SH-SY5Y (cell line): ENCODE measurements around the gene NEDD4L.

Source experiments
- GATA2 ChIP-seq: IDR thresholded peaks from 2 replicates; pipeline ENCODE4 v1.6.1; 2011; ENCODE audit warnings: mild to moderate bottlenecking, low read depth, low read length
- GATA3 ChIP-seq: IDR thresholded peaks from 2 replicates; pipeline ENCODE4 v1.6.1; 2011; ENCODE audit warnings: low read depth, mild to moderate bottlenecking, low read length, moderate library complexity

DNA sequence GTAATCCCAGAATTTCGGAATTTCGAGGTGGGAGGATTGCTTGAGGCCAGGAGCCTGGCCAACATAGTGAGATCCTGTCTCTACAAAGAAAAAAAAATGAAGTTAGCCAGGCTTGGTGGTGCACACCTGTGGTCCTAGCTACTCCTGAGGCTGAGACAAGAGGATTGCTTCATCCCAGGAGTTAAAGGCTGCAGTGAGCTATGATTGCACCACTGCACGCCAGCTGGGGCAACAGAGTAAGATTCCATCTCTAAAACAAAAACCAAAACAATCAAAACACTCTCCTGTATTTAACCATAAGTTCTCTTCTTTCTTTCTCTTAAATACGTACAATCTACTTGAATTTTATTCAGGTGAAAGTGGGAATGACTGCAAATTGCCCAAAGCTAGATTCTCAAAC, 33.8 kb upstream of the NEDD4L start:
- TF ChIP-seq GATA3 (no peak), GATA2 (no peak)
